Sigmoid colon (tissue), 7 donors: Measurements from ENCODE around the gene PEX3. TPM values are rescaled to one million over a fixed set of nuclear protein-coding genes. Genes with fewer than 3 reads are reported as not detected.
"Not testable (repeated sequence)": the region's sequence is repeated elsewhere in the genome, so short reads cannot be mapped to it uniquely, and the experiment has no call there.

Experiments used
- DNase-seq: peaks from one replicate; pipeline ENCODE4 v3.0.0-alpha.2; 2019
- H3K27ac ChIP-seq, 4 donors: fragments of 200-600 bp; sonication (generic); one replicate each; pipeline ENCODE4 v1.5.1; 2016 to 2019; ENCODE audit warnings: mild to moderate bottlenecking in 1 of 4
- H3K27me3 ChIP-seq, 3 donors: fragments of 200-600 bp; sonication (generic); one replicate each; pipeline ENCODE4 v1.5.1; 2019; ENCODE audit warnings: mild to moderate bottlenecking in 1 of 3
- H3K36me3 ChIP-seq, 4 donors: fragments of 200-600 bp; sonication (generic); one replicate each; pipeline ENCODE4 v1.5.1; 2016 to 2019
- H3K4me1 ChIP-seq, 4 donors: fragments of 200-600 bp; sonication (generic); one replicate each; pipeline ENCODE4 v1.5.1; 2017 to 2019
- H3K4me3 ChIP-seq, 4 donors: fragments of 200-600 bp; sonication (generic); one replicate each; pipeline ENCODE4 v1.5.1; 2017 to 2019; ENCODE audit warnings: mild to moderate bottlenecking in 2 of 4, moderate library complexity in 1 of 4
- H3K9me3 ChIP-seq, 4 donors: fragments of 200-600 bp in 3 of 4; sonication (generic) in 3 of 4; one replicate each; pipeline versions ENCODE4 v1.5.1 to v1.6.1; 2013 to 2019
- CTCF ChIP-seq, 4 experiments: fragments of 450-650 bp in 3 of 4; fragments of 200-600 bp in 1 of 4; IDR thresholded peaks; one replicate each; pipeline ENCODE4 v1.5.1; 2016 to 2019; ENCODE audit warnings: antibody characterized with exemption in 4 of 4, mild to moderate bottlenecking in 3 of 4, moderate library complexity in 2 of 4
- EP300 ChIP-seq, 4 donors: sonication (generic); formaldehyde crosslinking; IDR thresholded peaks; one replicate each; pipeline ENCODE4 v1.6.1; 2017; ENCODE audit warnings: antibody characterized with exemption in 4 of 4
- POLR2A ChIP-seq, 2 donors: fragments of 450-650 bp; IDR thresholded peaks; one replicate each; pipeline ENCODE4 v1.6.1; 2016; ENCODE audit warnings: antibody characterized with exemption in 2 of 2, mild to moderate bottlenecking in 2 of 2, moderate library complexity in 2 of 2
- POLR2AphosphoS5 ChIP-seq, 4 donors: sonication (generic); formaldehyde crosslinking; IDR thresholded peaks; one replicate each; pipeline ENCODE4 v1.6.1; 2017; ENCODE audit warnings: antibody characterized with exemption in 4 of 4
- WGBS, 2 donors: extraction: QIAGEN DNeasy Blood & Tissue Kit; methylation state at CpG; one replicate each; pipeline ENCODE4 v1.1.7; 2013; 5-methylcytosine and 5-hydroxymethylcytosine counted together
- intact Hi-C: fragments of 100-400 bp; cut with DNase I; formaldehyde crosslinking; loops from one replicate; pipeline ENCODE4 v1.15.1; 2023
- polyA plus RNA-seq, 3 donors: library from polyadenylated mRNA; stranded (reverse); fragments of 200-250 nt; gene quantifications; one replicate each; pipeline ENCODE4 v1.2.3, GENCODE V29; 2013
- total RNA-seq, 4 donors: library from RNA; depleted of rRNA; stranded (reverse); fragments of >200 nt; gene quantifications; one replicate each; pipeline ENCODE4 v1.1.0, GENCODE V29; 2016
- donor health status: healthy with polysubstance abuse.
- donor health status: Bipolar disorder and iron deficiency.
- donor health status: healthy.

PEX3 gene
- total and polyA plus RNA-seq, 7 donors, result 5.1 to 16.1 (median 10.6) TPM

GRCh38 chr6:143506199-143506598 is 55.6 kb downstream of the PEX3 start:
- DNase-seq, result no peak
- Histone ChIP-seq H3K36me3 (peaks cover 0 to 50% (median 0%) of the 10 kb centered on the region in 4 donors), H3K9me3 (no peaks in the 10 kb centered on the region), H3K27ac (no peak overlapping the region), H3K27me3 (no peaks in the 10 kb centered on the region), H3K4me3 (no peak overlapping the region), H3K4me1 (peaks cover 0 to 17% (median 13%) of the 10 kb centered on the region in 4 donors)
- TF ChIP-seq POLR2AphosphoS5 (IDR thresholded peaks at IDR 0.05) (no peak), POLR2A (IDR thresholded peaks at IDR 0.05) (no peak), CTCF (IDR thresholded peaks at IDR 0.05) (no peak), EP300 (IDR thresholded peaks at IDR 0.05) (no peak)
- 97 to 98% methylated on average over 6 of the region's 6 CpGs for WGBS, 2 donors
- intact Hi-C loops, result no loop called here

DNA sequence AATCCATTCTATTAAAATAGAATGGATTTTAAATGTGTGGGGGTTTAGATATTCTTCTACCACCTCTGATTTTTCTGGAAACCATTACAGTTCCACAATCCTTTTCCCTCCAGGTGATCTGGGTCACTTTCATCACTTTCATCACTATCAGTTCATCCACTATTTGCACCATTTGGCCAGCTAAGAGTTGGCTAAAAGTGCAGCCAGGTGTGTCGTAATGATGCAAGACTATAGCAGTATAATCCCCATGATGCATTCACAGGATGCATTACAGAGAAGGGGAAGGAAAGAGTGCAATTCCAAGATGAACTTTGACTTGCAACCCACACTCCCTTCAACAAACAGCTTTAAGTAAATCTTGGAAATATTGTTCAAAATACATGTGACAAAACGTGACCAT is 56.0 kb downstream of the PEX3 start:
- TF ChIP-seq EP300 (IDR thresholded peaks at IDR 0.05) (no peak), POLR2AphosphoS5 (IDR thresholded peaks at IDR 0.05) (no peak), POLR2A (IDR thresholded peaks at IDR 0.05) (no peak), CTCF (IDR thresholded peaks at IDR 0.05) (no peak)
- no peaks in the 10 kb centered on the region for H3K27me3 ChIP-seq
- H3K4me3 ChIP-seq, result no peak overlapping the region
- peaks cover 0 to 17% (median 14%) of the 10 kb centered on the region in 4 donors for H3K4me1 ChIP-seq
- no peak for DNase-seq
- H3K9me3 ChIP-seq, result no peaks in the 10 kb centered on the region
- H3K36me3 ChIP-seq, result peaks cover 0 to 45% (median 0%) of the 10 kb centered on the region in 4 donors
- 72 to 88% methylated on average over 2 of the region's 2 CpGs for WGBS, 2 donors
- no peak overlapping the region for H3K27ac ChIP-seq
- intact Hi-C loops, result no loop called here

GRCh38 chr6:143507358-143508145 is 56.9 kb downstream of the PEX3 start:
- no peak overlapping the region for H3K27ac ChIP-seq

GRCh38 chr6:143510326-143510725 is 59.7 kb downstream of the PEX3 start:
- H3K9me3 ChIP-seq, H3K27me3 ChIP-seq, DNase-seq: not testable (repeated sequence)
- intact Hi-C loops, result loop anchor here (5.0 kb wide), 1 partner anchor 58 kb away; the partner anchor contains the start of genes ADAT2 and PEX3
- 91 to 94% methylated on average over 13 of the region's 13 CpGs for WGBS, 2 donors
- peaks cover 0 to 17% (median 0%) of the 10 kb centered on the region in 4 donors for H3K36me3 ChIP-seq
- peaks cover 0 to 26% (median 24%) of the 10 kb centered on the region in 4 donors for H3K4me1 ChIP-seq
- peak overlapping the region in 2 of 4 donors; percentile 70 to 74 for H3K4me3 ChIP-seq
- H3K27ac ChIP-seq, result peak overlapping the region in 1 of 4 donors; percentile 90

More at GRCh38 chr6:143507358-143508145, 56.9 kb downstream of the PEX3 start:
- H3K9me3 ChIP-seq, result no peaks in the 10 kb centered on the region
- intact Hi-C loops, result no loop called here
- TF ChIP-seq CTCF (IDR thresholded peaks at IDR 0.05) (no peak), EP300 (IDR thresholded peaks at IDR 0.05) (no peak), POLR2A (IDR thresholded peaks at IDR 0.05) (no peak), POLR2AphosphoS5 (IDR thresholded peaks at IDR 0.05) (no peak)
- DNase-seq, result no peak
- 89 to 91% methylated on average over 6 of the region's 6 CpGs for WGBS, 2 donors
- peaks cover 0 to 38% (median 0%) of the 10 kb centered on the region in 4 donors for H3K36me3 ChIP-seq
- peaks cover 0 to 19% (median 18%) of the 10 kb centered on the region in 4 donors for H3K4me1 ChIP-seq
- H3K4me3 ChIP-seq, result no peak overlapping the region
- no peaks in the 10 kb centered on the region for H3K27me3 ChIP-seq
